ENCODE data around the gene NYNRIN. TPM values are rescaled to one million over a fixed set of nuclear protein-coding genes. Genes with fewer than 3 reads are reported as not detected.

Gene NYNRIN
- total RNA-seq, 1 experiment from 2014 or later = 2.7 TPM

DNA sequence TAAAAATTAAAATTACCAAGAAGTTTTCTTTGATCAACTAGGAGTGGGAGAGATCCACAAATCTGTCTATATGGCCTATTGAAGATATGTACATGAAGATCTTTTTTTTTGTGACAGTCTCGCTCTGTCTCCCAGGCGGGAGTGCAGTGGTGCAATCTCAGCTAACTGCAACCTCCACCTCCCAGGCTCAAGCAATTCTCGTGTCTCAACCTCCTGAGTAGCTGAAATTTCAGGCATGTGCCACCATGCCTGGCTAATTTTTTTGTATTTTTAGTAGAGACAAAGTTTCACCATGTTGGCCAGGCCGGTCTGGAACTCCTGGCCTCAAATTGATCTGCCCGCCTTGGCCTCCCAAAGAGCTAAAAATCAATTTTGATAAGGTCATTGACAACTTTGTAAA lies 35.4 kb upstream of the NYNRIN start:
- H3K4me3 ChIP-seq (ENCODE audit: low read length) = no peak overlapping the region
- peaks cover 24% of the 10 kb centered on the region for H3K4me1 ChIP-seq (ENCODE audit: insufficient read depth, low read length)
- no peaks in the 10 kb centered on the region for H3K36me3 ChIP-seq (ENCODE audit: low read depth, low read length)
- H3F3A ChIP-seq (ENCODE audit: low read length, unreplicated experiment) = no peaks in the 10 kb centered on the region
- TF ChIP-seq CTCF (conservative IDR thresholded peaks at IDR 0.05; ENCODE audit: low read depth, low read length) (no peak), EZH2 (IDR thresholded peaks at IDR 0.05; ENCODE audit: low read length, unreplicated experiment) (no peak), EZH2phosphoT487 (IDR thresholded peaks at IDR 0.05; ENCODE audit: borderline replicate concordance, low read length) (no peak)
- intact Hi-C loops (cut with micrococcal nuclease) = no loop called here
- H3K9ac ChIP-seq (ENCODE audit: low read length) = no peak overlapping the region
- no peak overlapping the region for H3K27ac ChIP-seq (ENCODE audit: low read length)
- H2AFZ ChIP-seq (ENCODE audit: low read length) = no peak overlapping the region
- H4K20me1 ChIP-seq (ENCODE audit: low read length) = no peaks in the 10 kb centered on the region
- ATAC-seq (no peak), DNase-seq (no peak)
- H3K79me2 ChIP-seq (ENCODE audit: low read length) = no peaks in the 10 kb centered on the region
- no peaks in the 10 kb centered on the region for H3K9me3 ChIP-seq (ENCODE audit: low read length)
- no TSS peak for BruUV-seq (replicated peaks)
- no peak overlapping the region for H3K4me2 ChIP-seq (ENCODE audit: low read length)
- ChIA-PET POLR2A (ENCODE audit: unreplicated experiment) (no interaction called here), CTCF (interaction anchor here (0.7 kb wide), 1 partner anchor 69 kb away, joined by 3 read pairs; no protein-coding TSS in a partner anchor)
- H3K27me3 ChIP-seq (ENCODE audit: low read length) = no peaks in the 10 kb centered on the region
- no peaks in the 10 kb centered on the region for H3K9me2 ChIP-seq (replicated peaks; ENCODE audit: low read length)

DNA sequence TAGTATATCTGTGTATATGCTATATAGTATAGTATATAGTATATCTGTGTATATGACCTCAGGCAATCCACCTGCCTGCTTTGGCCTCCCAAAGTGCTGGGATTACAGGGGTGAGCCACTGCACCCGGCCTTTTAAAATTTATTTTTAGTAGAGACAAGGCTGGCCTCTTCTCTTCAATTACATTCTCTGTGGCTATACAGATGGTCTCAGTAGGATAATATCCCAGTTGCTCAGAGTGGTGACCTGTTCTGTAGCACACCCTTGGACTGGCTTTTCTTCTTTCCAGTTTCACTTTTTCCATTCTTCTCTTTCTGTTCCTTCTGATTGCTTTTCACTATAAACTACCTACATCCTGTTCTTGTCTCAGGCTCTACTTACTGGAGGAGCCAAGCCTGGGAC lies 34.0 kb upstream of the NYNRIN start:
- 0 out of 2 replicates have a peak overlapping the region, but pooled peaks have one; percentile 83 for H2AFZ ChIP-seq (ENCODE audit: low read length)
- no peak overlapping the region for H3K27ac ChIP-seq (ENCODE audit: low read length)
- intact Hi-C loops (cut with micrococcal nuclease) = loop anchor here (1.0 kb wide), 2 partner anchors 66 to 71 kb away; no protein-coding TSS in a partner anchor
- H3K4me3 ChIP-seq (ENCODE audit: low read length) = no peak overlapping the region; the same call in 1 of the 2 replicates
- no peaks in the 10 kb centered on the region for H3K27me3 ChIP-seq (ENCODE audit: low read length)
- no peaks in the 10 kb centered on the region for H4K20me1 ChIP-seq (ENCODE audit: low read length)
- ATAC-seq (no peak), DNase-seq (no peak)
- BruUV-seq (replicated peaks) = no TSS peak
- peaks cover 24% of the 10 kb centered on the region for H3K4me1 ChIP-seq (ENCODE audit: insufficient read depth, low read length)
- CTCF ChIA-PET = interaction anchor here (1.2 to 2.2 kb wide), 2 partner anchors 67 to 72 kb away, joined by 8 to 51 read pairs; no protein-coding TSS in a partner anchor
- POLR2A ChIA-PET (ENCODE audit: unreplicated experiment) = no interaction called here
- H3F3A ChIP-seq (ENCODE audit: low read length, unreplicated experiment) = no peaks in the 10 kb centered on the region
- H3K9me3 ChIP-seq (ENCODE audit: low read length) = no peaks in the 10 kb centered on the region
- peak overlapping the region; percentile 96 for H3K4me2 ChIP-seq (ENCODE audit: low read length)
- no peaks in the 10 kb centered on the region for H3K9me2 ChIP-seq (replicated peaks; ENCODE audit: low read length)
- no peaks in the 10 kb centered on the region for H3K36me3 ChIP-seq (ENCODE audit: low read depth, low read length)
- H3K79me2 ChIP-seq (ENCODE audit: low read length) = no peaks in the 10 kb centered on the region
- TF ChIP-seq EZH2 (IDR thresholded peaks at IDR 0.05; ENCODE audit: low read length, unreplicated experiment) (no peak), EZH2phosphoT487 (IDR thresholded peaks at IDR 0.05; ENCODE audit: borderline replicate concordance, low read length) (no peak), CTCF (conservative IDR thresholded peaks at IDR 0.05; ENCODE audit: low read depth, low read length) (no peak)
- H3K9ac ChIP-seq (ENCODE audit: low read length) = no peak overlapping the region

Measured in PC-3 (cell line).